Germinal center (tissue), 1 donor: Measurements from ENCODE around the gene DENND4C.

Experiments
- DNase-seq: peaks from one replicate; pipeline ENCODE4 v3.0.0; 2012; ENCODE audit warnings: mixed read lengths, low spot score

The DENND4C gene

DNA sequence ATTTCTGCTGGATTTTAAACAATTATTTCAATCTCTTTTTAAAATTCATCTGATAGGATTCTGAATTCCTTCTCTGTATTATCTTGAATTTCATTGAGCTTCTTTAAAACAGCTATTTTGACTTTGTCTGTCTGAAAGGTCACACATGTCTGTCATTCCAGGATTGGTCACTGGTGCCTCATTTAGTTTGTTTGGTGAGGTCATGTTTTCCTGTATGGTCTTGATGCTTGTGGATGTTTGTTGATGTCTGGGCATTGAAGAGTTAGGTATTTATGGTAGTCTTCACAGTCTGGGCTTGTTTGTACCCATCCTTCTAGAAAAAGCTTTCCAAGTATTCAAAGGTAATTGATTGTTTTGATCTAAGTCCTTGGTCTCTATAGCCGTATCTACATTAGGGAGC lies 39.1 kb downstream of the DENND4C start:
- no peak for DNase-seq

DNA sequence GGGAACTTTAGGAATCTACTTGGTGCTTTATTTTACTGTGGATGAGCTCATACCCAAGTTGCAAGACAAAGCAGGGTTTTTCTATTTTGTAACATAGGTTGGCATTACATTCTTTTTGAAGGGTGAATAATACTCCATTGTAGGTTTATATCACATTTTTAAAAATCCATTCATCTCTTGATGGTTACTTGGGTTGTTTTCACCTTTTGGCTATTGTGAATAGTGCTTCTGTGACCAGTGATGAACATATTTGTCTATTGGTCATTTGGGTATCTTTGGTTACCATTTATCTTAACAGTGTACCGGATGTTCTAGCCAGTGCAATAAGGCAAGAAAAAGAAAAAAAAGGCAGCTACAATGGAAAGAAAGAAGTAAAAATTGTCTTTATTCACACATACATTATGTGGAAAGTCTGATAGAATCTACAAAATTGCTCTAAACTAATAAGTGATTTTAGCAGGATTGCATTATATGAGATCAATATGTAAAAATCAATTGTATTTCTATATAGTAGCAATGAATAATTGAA lies 40.0 kb downstream of the DENND4C start:
- no peak for DNase-seq

DNA sequence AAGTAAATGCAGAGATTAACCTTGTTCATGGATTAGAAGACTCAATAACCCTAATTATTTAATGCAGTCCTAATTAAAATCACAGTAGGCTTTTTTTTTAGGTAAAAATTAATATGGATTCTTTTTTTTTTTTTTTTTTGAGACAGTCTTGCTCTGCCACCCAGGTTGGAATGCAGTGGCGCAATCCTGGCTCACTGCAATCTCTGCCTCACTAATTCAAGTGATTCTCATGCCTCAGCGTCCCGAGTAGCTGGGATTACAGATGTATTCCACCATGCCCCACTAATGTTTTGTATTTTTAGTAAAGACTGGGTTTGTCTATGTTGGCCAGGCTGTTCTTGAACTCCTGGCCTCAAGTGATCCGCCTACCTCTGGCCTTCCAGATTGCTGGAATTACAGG lies 40.6 kb downstream of the DENND4C start:
- no peak for DNase-seq

DNA sequence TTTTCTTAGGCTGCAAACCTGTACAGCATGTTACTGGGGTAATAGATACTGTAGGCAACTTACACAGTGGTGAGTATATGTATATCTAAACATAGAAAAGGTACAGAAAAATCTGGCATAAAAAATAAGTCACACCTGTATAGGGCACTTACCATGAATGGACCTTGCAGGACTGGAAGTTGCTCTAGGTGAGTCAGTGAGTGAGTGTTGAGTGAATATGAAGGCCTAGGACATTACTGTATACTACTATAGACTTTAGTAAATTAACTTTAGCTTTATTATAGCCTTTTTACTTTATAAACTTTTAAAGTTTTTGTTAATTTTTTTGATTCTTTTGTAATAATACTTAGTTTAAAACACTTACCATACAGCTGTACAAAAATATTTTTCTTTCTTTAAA lies 51.3 kb downstream of the DENND4C start:
- DNase-seq = no peak

DNA sequence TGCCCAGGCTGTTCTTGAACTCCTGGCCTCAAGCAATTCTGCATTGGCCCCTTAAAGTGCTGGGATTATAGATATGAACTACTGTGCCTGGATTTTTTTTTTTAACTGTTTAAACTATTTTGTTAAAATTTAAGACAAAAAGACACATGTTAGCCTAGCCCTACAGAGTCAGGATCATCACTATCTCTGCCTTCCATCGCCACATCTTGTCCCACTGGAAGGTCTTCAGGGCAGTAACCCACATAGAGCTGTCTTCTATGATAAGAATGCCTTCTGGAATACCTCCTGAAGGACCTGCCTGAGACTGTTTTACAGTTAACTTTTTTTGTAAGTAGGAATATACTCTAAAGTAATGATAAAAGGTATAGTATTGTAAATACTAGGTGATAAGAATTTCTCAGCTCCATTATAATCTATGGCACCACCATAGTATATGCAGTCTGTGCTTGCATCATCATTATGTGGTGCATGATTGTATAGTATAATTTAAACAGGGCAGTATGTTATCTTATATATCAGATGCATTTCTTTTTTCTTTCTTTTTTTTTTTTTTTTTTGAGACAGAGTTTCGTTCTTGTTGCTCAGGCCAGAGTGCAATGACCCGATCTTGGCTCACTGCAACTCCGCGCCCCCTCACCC lies 52.7 kb downstream of the DENND4C start:
- DNase-seq = no peak

DNA sequence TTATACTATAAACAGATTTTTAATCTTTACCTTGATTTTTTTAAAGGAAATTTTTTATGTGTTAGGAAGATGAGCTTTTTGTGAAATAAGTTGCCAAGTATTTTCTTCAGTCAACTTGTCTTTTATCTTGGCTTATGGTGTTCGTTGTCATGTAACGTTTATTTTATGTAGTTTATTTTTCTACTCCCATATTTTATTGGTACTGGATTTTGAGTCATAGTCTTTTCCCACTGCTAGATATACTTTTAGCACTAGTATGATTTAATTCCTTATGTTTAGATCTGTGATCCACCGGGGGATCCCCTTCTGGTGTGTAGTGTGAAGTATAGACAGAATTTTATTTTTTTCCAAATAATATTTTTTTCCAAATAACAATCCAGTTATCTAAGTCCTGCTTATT lies 54.2 kb downstream of the DENND4C start:
- no peak for DNase-seq

DNA sequence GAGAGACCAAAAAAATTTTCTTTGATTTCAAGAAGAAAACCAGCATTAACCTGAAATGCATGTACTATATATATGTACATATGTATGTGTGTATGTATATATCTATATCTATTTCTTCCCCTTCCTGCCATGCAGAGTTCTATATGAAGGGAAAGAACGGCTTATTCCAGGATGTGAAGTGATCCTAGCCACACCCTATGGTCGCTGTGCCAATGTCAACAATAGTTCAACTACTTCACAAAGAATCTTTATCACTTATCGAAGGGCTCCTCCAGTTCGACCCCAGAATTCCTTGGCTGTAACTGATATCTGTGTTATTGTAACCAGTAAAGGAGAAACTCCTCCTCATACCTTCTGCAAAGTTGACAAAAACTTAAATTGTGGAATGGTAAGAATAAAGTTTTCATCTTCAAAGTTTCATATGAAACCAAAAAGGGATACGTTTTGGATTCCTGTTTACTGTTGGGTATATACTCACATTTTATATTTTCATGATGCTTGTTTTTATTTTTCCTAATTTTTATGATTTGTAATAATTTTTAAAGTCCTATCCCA lies 56.2 kb downstream of the DENND4C start:
- DNase-seq = no peak

DNA sequence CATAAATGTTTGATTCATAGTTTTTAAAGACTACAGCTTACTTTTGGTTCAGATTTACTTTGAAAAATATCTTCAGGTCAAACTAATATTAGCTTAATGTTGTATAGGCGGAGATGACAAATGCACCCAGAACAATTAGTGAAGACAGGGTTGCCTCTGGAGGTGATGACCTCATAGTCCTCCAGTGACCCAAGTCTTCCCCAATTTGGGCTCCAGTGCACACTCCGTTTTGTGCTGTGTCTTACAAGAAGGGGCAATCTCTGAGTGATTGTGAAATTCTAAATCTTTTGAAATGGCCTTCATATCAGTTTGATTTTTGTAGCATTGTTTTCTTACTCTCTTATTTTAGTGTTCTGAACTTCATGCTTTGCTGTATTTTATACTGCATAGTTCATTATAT lies 57.6 kb downstream of the DENND4C start:
- no peak for DNase-seq

DNA sequence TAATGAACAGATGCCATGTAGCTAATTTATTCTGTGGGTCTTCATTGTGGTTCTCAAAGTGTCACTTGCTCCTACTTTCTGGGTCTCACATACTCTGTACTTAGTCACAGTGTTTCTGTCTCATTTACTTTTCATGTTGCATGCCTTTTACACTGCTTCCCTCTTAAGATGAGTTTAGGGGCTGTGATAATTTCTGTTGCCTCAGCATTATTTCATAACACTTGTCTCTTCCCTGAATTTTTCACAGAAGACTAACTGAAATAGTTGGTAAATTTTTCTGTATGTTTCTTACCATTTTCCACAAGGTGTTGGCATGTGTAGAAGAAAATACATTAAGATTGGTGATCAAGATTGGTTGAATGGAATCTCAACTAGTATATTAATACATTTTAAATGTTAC lies 59.6 kb downstream of the DENND4C start:
- no peak for DNase-seq

DNA sequence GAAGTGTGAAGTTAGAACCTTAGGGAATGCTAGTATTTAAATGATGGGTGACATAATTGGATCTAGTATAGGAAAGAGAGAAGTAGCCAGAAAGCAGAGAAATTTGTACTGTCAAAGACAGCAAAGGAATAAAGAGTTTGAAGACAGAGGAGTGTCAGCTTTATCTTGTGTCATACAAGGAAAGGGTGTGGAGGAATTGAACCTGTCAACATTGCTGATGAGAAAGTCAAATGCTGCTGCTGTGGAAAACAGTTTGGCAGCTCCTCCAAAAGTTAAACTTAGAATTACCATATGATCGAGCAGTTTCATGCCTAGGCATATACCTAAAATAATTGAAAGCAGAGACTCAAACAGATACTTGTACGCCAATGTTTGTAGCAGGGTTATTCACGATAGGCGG lies 63.7 kb downstream of the DENND4C start:
- no peak for DNase-seq

DNA sequence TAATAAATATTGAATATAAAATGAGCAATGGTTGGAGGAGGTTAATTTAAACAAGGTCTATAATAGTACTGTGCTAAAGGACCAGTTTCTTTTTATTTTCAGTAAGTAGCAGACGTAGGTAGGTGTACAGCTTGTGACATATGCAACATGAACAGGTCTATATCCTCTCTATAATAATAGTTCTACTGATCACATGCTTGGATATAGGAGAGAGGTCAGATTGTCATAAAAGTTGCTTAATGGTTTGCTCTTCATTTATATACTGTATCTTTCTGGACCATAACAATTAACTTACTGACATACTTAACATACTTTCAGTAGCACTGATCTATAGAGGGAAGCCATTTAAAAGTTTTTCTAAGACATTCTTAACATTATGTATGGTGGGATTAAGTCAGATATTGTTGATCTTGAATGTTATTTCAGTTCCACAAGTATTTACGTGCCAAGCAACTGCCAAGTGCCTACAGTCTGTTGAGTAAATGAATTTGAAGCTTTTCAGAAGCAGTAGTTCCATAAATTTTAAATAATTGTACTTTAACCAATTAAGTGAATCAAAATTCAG lies 68.0 kb downstream of the DENND4C start:
- no peak for DNase-seq

DNA sequence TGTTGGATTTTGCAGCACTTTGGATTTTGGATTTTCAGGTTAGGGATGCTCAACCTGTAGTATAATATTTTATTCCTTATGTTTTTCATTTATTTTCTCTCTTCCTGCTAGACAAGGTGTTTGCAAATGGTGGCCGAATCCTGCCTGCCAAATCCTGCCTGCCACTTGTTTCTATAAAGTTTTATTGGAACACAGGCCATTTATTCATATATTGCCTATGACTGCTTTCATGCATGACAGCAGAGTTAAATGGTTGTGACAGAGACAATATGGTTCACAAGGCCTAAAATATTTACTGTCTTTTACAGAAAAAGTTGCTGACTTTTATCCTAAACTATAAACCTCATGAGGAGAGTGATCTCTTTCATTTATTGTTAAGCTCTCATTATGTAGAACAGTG lies 72.7 kb downstream of the DENND4C start:
- DNase-seq = no peak

DNA sequence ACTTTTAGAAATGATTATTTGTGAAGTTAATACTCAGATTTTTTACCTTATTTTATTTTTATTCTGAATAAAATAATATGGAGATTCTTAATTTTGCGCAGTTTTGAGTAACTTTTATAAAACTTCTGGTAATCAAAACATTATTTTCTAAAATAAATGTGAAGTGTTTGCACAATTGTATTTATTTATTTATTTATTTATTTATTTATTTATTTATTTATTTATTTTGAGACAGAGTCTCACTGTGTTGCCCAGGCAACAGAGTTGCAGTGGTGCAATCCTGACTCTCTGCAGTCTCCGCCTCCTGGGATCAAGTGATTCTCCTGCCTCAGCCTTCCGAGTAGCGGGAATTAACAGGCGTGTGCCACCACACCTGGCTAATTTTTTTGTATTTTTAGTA lies 76.1 kb downstream of the DENND4C start:
- DNase-seq = no peak

DNA sequence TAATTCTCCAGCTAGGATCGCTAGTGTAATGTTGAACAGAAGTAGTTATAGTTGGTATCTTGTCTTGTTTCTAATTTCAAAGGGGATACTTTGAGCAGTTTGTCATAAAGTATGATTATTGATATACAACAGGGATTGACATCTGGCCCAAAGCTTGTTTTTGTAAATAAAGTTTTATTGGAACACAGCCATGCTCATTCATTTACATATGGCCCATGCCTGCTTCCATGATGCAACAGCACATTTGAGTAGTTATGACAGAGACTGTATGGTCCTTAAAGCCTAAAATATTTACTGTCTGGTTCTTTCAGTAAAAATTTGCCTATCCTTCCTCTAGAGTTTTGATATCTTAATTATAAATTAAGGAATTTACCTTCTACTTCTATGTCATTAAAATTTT lies 79.8 kb downstream of the DENND4C start:
- DNase-seq = no peak

DNA sequence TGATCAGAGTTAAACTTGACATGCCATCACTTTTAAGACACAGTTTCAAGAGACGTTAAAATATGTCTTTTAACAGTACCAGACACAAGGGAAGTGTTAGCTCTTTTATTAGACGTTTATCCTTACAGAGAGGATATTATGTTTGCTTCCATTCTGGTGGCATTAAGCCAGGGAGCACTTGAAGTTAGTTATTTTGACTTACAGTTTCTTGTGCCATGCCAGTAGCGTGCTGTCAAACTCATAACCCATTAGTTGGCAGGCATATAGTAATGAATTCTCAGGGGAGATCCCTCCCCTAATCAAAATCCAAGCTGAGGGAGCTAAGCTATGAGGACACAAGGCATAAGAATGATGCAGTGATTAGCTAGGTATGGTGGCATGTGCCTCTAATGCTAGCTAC lies 83.1 kb downstream of the DENND4C start:
- no peak for DNase-seq

DNA sequence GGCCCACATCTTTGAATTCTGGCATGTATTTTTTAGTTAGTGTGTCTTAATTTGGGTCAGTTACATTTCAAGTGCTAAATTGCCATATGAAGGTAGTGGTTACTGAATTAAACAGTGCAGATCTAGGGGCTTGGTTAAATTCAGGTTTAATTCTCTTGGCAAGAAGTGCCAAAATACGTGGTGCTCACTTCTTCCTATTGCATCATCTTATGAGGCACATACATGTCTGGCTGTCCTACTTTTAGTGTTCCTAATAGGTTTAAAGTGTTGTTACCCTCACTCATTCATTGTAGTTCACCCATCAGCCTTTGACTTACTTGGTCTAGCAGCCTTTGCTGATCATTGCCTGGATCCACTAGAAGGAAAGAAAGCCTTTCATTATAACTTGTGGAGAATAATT lies 90.0 kb downstream of the DENND4C start:
- no peak for DNase-seq

DNA sequence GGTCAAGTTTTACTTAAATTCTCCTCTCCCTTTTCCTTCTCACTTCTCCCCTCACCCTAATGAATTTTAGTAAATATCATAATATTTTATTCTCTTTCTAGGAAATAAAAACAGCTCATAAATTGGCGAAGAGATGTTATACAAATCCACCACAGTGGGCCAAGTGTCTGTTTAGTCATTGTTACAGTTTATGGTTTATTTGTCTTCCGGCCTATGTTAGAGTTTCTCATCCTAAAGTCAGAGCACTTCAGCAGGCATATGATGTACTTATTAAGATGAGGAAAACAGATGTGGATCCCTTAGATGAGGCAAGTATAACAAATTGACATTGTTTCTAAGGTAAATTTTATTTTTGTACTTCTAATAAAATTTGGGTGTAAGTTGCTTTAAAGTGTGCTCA lies 101.4 kb downstream of the DENND4C start:
- no peak for DNase-seq

DNA sequence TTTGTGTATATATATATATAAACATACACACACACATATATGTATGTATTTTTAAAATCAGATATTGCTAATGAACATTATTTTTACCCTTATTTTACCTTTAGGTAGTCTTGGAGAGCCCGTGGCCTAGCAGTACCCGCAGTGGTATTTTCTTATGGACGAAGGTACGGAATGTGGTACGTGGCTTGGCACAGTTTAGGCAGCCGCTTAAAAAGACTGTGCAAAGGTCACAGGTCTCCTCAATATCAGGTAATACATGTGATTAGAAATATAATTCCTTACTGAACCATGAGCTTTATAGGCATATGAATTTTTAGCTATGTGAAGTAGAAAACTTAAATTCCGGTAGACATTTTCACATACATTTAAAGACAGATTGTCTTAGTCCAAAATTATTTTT lies 105.7 kb downstream of the DENND4C start:
- DNase-seq = no peak

DNA sequence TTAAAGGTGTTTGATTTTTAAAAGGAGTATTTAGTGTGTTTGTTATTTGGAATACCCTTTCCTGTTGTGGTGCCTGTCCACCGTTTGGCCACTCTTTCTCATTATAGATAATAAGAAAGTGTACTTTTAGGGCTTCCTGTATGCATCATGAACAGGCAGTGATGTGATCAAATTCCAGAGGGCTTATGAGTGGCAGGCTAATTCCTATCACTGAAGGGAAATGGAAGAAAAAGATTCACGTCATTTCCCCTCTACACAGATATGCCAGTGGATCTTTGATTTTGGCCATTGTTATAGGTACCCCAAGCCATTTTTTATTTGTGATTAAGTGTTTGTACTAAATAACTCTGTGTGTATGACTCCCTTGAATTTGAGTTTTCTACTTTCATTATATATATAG lies 112.5 kb downstream of the DENND4C start:
- DNase-seq = no peak

DNA sequence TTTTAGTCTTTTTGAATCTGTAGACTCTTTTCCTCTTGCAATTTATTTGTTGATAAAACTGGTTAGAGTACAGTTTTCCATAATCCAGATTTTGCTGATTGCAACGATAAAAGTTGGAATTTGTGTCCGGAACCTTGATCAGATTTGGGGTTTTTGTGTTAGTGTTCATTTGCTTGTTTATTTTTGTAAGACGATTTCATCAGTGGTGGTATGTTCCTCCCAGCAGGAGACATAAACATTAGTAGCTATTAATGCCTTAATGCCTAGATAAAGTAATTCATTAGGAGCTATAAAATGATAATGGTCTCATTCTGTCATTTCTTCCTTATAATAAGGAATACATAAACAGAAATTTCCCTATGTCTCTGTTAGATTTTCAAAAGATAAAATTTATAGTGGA lies 128.2 kb downstream of the DENND4C start:
- DNase-seq = no peak

DNA sequence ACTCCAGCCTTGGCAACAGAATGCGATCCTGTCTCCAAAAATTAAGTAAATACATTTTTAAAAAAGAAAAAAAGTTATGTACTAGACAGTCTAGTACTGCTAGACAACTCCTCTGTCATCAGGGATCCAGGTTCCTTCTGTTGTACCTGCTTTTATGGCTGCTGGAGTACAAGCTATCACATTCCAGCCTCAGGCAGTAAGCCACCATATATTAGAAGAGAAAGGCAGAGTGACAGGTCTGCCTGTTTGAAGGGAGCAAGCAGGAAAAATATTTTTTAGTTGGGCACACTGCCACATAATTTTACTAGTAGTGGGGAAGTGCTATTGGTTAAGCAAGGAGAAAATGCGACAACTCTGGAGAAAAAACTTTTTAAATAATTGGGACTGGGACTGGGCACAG lies 138.6 kb downstream of the DENND4C start:
- DNase-seq = no peak

DNA sequence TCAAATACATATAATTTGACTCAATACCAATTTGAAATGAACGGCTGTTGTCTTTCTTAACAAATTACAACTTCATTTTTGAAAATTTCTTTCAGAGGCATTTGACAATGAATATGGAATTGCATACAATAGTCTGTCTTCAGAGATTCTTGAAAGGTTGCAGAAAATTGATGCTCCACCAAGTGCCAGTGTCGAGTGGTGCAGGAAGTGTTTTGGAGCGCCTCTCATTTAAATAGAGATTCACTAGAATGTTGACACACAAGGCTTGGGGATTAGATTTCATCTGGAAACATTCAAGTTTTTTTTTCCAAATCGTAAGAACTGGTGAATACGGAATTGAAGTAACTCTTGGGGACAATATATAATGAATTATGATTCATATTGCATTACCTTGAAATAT lies 141.4 kb downstream of the DENND4C start:
- DNase-seq = no peak

DNA sequence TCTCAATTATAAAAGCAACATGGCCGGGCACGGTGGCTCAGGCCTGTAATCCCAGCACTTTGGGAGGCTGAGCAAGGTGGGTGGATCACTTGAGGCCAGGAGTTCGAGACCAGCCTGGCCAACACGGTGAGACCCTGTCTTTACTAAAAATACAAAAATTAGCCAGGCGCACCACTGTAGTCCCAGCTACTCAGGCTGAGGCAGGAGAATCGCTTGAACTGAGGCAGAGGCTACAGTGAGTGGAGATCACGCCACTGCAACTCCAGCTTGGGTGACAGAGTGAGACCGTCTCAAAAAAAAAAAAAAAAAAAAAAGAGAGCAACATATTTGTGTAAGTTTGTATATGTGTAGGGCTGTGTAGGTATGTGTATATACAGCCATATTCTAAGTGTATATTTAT lies 142.1 kb downstream of the DENND4C start:
- DNase-seq = no peak

DNA sequence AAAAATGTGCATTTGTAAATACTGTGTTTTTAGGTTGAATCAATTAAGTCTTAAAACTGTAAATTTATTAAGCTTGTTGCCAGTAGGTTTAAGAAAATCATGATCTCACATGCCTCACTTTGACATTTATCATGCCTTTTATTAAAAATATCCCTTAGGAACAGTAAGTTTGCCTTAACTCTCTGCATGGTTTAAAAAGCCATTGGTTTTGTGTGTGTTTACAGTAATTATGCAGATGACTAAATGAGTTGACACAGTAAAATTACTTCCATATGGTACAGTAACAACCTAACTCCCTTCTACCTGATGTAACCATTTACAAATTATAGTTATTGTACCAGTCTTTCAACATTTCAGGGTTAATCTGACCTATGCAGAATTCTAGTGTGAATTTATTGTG lies 143.0 kb downstream of the DENND4C start:
- no peak for DNase-seq
